Brain microvascular endothelial cell (primary cell): ENCODE data around the gene MOK.
A peak's percentile ranks its signal among the peaks of the same experiment; 100 is the strongest.
"Not testable (repeated sequence)": the region's sequence is repeated elsewhere in the genome, so short reads cannot be mapped to it uniquely, and the experiment has no call there.

Experiments
- DNase-seq: peaks from one replicate; pipeline ENCODE4 v3.0.0-alpha.2; 2020
- H3K27ac ChIP-seq: fragments of 250-450 bp; sonication (Bioruptor Pico); 2 replicates; pipeline ENCODE4 v1.5.1; 2020; ENCODE audit warnings: mild to moderate bottlenecking, moderate library complexity
- H3K27me3 ChIP-seq: fragments of 250-450 bp; sonication (Bioruptor Pico); replicated peaks from 2 replicates; pipeline ENCODE4 v1.5.1; 2020; ENCODE audit warnings: mild to moderate bottlenecking
- H3K36me3 ChIP-seq: fragments of 250-450 bp; sonication (Bioruptor Pico); replicated peaks from 2 replicates; pipeline ENCODE4 v1.5.1; 2020; ENCODE audit warnings: mild to moderate bottlenecking
- H3K4me3 ChIP-seq: 2 replicates; pipeline ENCODE4 v1.5.1; 2011; ENCODE audit warnings: low read depth, mild to moderate bottlenecking, control low read depth, low read length, moderate library complexity
- CTCF ChIP-seq: IDR thresholded peaks from 2 replicates; pipeline ENCODE4 v1.5.1; 2011; ENCODE audit warnings: low read depth, mild to moderate bottlenecking, moderate library complexity, low read length, control low read depth, inconsistent platforms; ENCODE audit errors: missing control alignments
- in situ Hi-C: cut with HindIII; loops from 2 replicates; pipeline ENCODE4 v1.10.0; 2017; ENCODE audit warnings: low sequenced_read_pairs, low pct_ligation_motif_present

The MOK gene

GRCh38 chr14:102304611-102305506, at the start of gene MOK:
TSS of gene MOK (minus strand) at chr14:102305164. CDS start at chr14:102304968, 196 bp downstream.
- no peaks in the 10 kb centered on the region for H3K27me3 ChIP-seq
- in situ Hi-C loops = no loop called here
- H3K36me3 ChIP-seq = no peaks in the 10 kb centered on the region
- H3K4me3 ChIP-seq = peak within 1 kb of the TSS; percentile 95
- H3K27ac ChIP-seq = peak within 1 kb of the TSS; percentile 88
- no peak for TF ChIP-seq CTCF
- peak; percentile 98 for DNase-seq

- Histone ChIP-seq H3K4me3 (no peak overlapping the region), H3K27ac (no peak overlapping the region), H3K36me3 (peaks cover 27% of the 10 kb centered on the region), H3K27me3 (no peaks in the 10 kb centered on the region)
- no peak for TF ChIP-seq CTCF
- DNase-seq = no peak
- in situ Hi-C loops = no loop called here
Measured at GRCh38 chr14:102353126-102353619, 48.2 kb upstream of the MOK start.

- in situ Hi-C loops = no loop called here
- no peak overlapping the region for H3K27ac ChIP-seq
- H3K4me3 ChIP-seq = no peak overlapping the region
- no peak for TF ChIP-seq CTCF
- no peaks in the 10 kb centered on the region for H3K27me3 ChIP-seq
- DNase-seq = no peak
- peaks cover 31% of the 10 kb centered on the region for H3K36me3 ChIP-seq
Measured at GRCh38 chr14:102352213-102352612, 47.2 kb upstream of the MOK start.

- H3K4me3 ChIP-seq, in situ Hi-C loops, H3K27ac ChIP-seq, H3K27me3 ChIP-seq: not testable (repeated sequence)
- H3K36me3 ChIP-seq = peaks cover 36% of the 10 kb centered on the region
- peak; percentile 12 for DNase-seq
Measured at GRCh38 chr14:102351593-102351992, 46.6 kb upstream of the MOK start.

GRCh38 chr14:102351023-102351422, 46.1 kb upstream of the MOK start:
- Histone ChIP-seq H3K36me3 (peaks cover 40% of the 10 kb centered on the region), H3K27ac (no peak overlapping the region), H3K4me3 (no peak overlapping the region), H3K27me3 (no peaks in the 10 kb centered on the region)
- no peak for DNase-seq
- in situ Hi-C loops = no loop called here
- no peak for TF ChIP-seq CTCF

- Histone ChIP-seq H3K4me3 (no peak overlapping the region), H3K27ac (no peak overlapping the region), H3K36me3 (peaks cover 33% of the 10 kb centered on the region), H3K27me3 (no peaks in the 10 kb centered on the region)
- no peak for TF ChIP-seq CTCF
- no peak for DNase-seq
- in situ Hi-C loops = no loop called here
Measured at GRCh38 chr14:102348376-102348775, 43.4 kb upstream of the MOK start.
